Nephron (organoid): ENCODE data around the gene RALB.

Experiments used
- H3K27ac Mint-ChIP-seq, 3 experiments: 2 replicates each; pipeline ENCODE4 v1.8.0; 2020; ENCODE audit warnings: mixed read lengths in 3 of 3, mild to moderate bottlenecking in 2 of 3, moderate library complexity in 1 of 3
- H3K27me3 Mint-ChIP-seq: 2 replicates; pipeline ENCODE4 v1.8.0; 2021; ENCODE audit warnings: low read depth, mild to moderate bottlenecking, moderate library complexity, mixed read lengths
- H3K36me3 Mint-ChIP-seq: 2 replicates; pipeline ENCODE4 v1.8.0; 2020; ENCODE audit warnings: low read depth, mixed read lengths
- H3K4me1 Mint-ChIP-seq: 2 replicates; pipeline ENCODE4 v1.8.0; 2020; ENCODE audit warnings: mixed read lengths
- H3K4me3 Mint-ChIP-seq, 3 experiments: 2 replicates each; pipeline ENCODE4 v1.8.0; 2020; ENCODE audit warnings: mild to moderate bottlenecking in 3 of 3, mixed read lengths in 3 of 3, moderate library complexity in 2 of 3
- H3K9me3 Mint-ChIP-seq: 2 replicates; pipeline ENCODE4 v1.8.0; 2020; ENCODE audit warnings: mixed read lengths
- TF ChIP-seq, protein P1 (sequence below), 3 experiments: fragments of 200-600 bp; sonication (generic); IDR thresholded peaks; one replicate each; pipeline ENCODE4 v1.5.0; 2021; ENCODE audit warnings: antibody characterized with exemption in 3 of 3; ENCODE audit not compliant: unreplicated experiment in 3 of 3

RALB gene

DNA sequence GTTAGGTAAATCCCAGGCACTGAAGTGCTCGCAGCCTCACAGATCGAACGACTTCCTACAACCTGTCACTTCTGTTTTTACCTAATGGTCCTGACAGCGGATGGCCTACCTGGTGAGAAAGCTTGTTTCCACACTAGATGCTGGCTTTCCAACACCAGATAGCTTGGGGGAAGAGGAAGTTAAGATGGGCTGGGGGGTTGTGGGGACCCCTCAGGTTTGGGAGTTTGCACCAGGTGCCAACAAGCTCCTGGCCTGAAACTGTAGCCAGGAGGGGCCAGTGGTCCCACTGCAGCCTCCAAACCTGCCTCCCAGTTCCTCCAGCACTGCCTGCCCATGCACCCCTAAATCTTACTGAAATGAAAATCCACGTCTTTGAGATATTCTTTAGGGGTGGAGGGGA, 33.4 kb upstream of the RALB start:
- Mint-ChIP-seq H3K27ac (no peak overlapping the region), H3K9me3 (peaks cover 33% of the 10 kb centered on the region), H3K36me3 (peaks cover 56% of the 10 kb centered on the region), H3K27me3 (peaks cover 13% of the 10 kb centered on the region), H3K4me1 (peaks cover 15% of the 10 kb centered on the region), H3K4me3 (peak overlapping the region in 1 of 3 experiments; percentile 21)
- TF ChIP-seq, protein P1, sequence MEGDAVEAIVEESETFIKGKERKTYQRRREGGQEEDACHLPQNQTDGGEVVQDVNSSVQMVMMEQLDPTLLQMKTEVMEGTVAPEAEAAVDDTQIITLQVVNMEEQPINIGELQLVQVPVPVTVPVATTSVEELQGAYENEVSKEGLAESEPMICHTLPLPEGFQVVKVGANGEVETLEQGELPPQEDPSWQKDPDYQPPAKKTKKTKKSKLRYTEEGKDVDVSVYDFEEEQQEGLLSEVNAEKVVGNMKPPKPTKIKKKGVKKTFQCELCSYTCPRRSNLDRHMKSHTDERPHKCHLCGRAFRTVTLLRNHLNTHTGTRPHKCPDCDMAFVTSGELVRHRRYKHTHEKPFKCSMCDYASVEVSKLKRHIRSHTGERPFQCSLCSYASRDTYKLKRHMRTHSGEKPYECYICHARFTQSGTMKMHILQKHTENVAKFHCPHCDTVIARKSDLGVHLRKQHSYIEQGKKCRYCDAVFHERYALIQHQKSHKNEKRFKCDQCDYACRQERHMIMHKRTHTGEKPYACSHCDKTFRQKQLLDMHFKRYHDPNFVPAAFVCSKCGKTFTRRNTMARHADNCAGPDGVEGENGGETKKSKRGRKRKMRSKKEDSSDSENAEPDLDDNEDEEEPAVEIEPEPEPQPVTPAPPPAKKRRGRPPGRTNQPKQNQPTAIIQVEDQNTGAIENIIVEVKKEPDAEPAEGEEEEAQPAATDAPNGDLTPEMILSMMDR (IDR thresholded peaks at IDR 0.05; ENCODE audit: unreplicated experiment in 3 of 3), result no peak

DNA sequence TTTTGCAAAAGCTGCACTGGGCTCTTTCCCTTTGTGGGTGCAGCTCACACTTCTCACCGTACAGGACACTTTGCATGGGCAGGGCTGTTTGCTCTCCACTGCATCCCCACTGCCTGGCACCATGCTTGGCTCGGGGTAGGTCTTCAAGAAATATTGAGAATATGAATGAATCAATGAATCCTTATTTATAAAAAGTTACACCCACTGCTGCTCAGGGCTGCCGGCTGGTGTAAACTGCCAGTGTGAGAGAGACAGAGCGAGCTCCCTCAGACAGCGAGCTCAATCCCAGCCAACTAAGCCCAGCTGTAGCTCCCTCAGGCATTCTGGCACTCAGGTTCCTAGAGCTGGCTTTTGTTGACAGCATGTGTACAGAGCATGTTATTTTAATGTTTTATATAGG, 32.9 kb upstream of the RALB start:
- TF ChIP-seq, protein P1 (IDR thresholded peaks at IDR 0.05; ENCODE audit: unreplicated experiment in 3 of 3), result no peak
- Mint-ChIP-seq H3K27ac (no peak overlapping the region), H3K4me3 (no peak overlapping the region), H3K27me3 (peaks cover 13% of the 10 kb centered on the region), H3K36me3 (peaks cover 56% of the 10 kb centered on the region), H3K9me3 (peaks cover 33% of the 10 kb centered on the region), H3K4me1 (peaks cover 15% of the 10 kb centered on the region)

DNA sequence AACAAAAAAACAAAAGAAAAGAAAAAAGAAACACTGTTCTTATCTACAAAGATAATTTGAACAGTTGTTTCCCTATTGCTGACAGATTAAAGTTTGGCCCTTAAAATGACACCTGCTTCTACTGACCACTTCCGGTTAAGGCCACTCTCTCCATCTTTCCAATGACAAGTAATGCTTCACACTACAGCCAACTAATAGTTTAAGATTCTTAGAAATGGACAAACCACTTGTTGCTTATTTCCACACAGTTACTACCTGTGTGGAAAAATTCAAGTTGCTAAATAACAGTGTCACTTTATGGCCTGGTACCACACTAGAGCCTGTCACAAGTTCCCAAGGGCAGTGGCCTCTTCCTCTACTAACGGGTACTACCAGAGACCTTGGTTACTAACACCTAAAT, 31.9 kb upstream of the RALB start:
- Mint-ChIP-seq H3K27me3 (peaks cover 18% of the 10 kb centered on the region), H3K36me3 (peaks cover 56% of the 10 kb centered on the region), H3K27ac (no peak overlapping the region), H3K9me3 (peaks cover 33% of the 10 kb centered on the region), H3K4me1 (peaks cover 15% of the 10 kb centered on the region), H3K4me3 (peak overlapping the region; percentile 5 to 89 (median 86))
- TF ChIP-seq, protein P1 (IDR thresholded peaks at IDR 0.05; ENCODE audit: unreplicated experiment in 3 of 3), result no peak

DNA sequence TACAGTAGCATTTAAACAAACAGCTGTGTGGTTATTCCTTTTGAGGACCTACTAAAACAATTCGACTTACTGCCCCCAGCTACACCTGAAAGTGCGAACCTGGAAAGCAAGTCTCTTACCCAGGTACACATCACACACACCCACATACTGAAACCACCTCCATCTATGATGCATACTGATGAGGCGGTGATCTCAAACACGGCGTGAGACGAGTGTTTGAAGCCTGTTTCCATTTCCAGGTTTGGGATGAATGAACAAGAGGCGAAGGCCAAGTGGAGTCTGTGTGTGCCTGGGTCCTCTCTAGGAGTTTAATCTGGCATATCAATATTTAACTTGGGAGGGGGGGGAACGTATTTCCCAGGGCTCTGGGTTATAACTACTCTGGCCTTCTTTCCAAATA, 31.0 kb upstream of the RALB start:
- peaks cover 27% of the 10 kb centered on the region for H3K9me3 Mint-ChIP-seq
- H3K4me3 Mint-ChIP-seq, result peak overlapping the region; percentile 84 to 89 (median 86)
- peaks cover 15% of the 10 kb centered on the region for H3K4me1 Mint-ChIP-seq
- peak overlapping the region in 2 of 3 experiments; percentile 31 to 67 for H3K27ac Mint-ChIP-seq
- TF ChIP-seq, protein P1 (IDR thresholded peaks at IDR 0.05; ENCODE audit: unreplicated experiment in 3 of 3), result no peak
- H3K36me3 Mint-ChIP-seq, result peaks cover 51% of the 10 kb centered on the region
- H3K27me3 Mint-ChIP-seq, result peaks cover 27% of the 10 kb centered on the region

DNA sequence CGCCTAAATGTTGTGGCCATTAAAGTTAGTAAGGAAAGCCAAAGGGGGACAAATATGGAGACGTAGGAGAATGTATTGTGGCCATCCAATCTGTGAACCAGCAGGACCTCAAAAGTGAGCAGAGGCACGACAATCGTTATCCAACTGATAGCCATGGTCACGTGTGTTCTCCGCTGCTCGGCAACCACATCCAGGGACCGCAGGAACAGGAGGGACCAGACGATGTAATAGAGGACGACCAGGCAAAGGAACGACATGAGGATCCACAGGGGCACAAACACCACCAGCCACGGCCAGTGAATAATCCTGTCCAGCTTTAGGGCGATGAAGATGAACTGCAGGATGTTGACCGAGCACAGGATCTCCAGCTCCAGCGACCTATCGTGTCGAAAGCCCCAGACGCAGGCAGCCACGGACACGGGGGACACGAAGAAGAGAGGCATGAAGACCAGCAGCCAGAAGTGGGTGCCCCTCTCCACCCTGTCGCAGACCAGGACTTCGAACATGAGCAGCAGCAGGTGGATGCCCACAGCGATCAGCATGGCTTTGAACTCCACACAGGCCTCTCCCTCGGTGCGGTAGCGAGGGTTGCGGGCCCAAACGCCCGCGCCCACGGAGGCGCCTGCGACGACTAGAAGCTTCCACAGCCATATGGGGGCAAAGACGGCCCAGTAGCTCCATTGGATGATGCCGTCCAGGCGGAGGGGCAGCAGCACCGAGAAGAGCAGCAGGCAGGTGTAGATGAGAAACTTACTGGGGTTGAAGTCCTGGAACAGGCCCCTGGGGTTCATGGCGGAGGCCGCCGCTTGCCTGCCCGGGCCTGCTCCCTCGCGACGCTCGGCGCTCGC, 30.2 kb upstream of the RALB start:
- peaks cover 15% of the 10 kb centered on the region for H3K4me1 Mint-ChIP-seq
- peaks cover 43% of the 10 kb centered on the region for H3K36me3 Mint-ChIP-seq
- H3K9me3 Mint-ChIP-seq, result peaks cover 20% of the 10 kb centered on the region
- H3K4me3 Mint-ChIP-seq, result peak overlapping the region; percentile 84 to 89 (median 86)
- TF ChIP-seq, protein P1 (IDR thresholded peaks at IDR 0.05; ENCODE audit: unreplicated experiment in 3 of 3), result no peak
- H3K27me3 Mint-ChIP-seq, result peaks cover 35% of the 10 kb centered on the region
- peak overlapping the region in 2 of 3 experiments; percentile 80 to 81 for H3K27ac Mint-ChIP-seq
